IPS-15b (cell line): Measurements from ENCODE around the gene JAKMIP3.

Experiments used
- H3K27me3 ChIP-seq: one replicate; pipeline ENCODE4 v1.6.1; 2013; ENCODE audit warnings: low read length; ENCODE audit not compliant: control insufficient read depth, insufficient read depth
- H3K36me3 ChIP-seq: one replicate; pipeline ENCODE4 v1.6.1; 2013; ENCODE audit warnings: low read length; ENCODE audit not compliant: control insufficient read depth, insufficient read depth
- H3K4me1 ChIP-seq: one replicate; pipeline ENCODE4 v1.6.1; 2013; ENCODE audit warnings: mild to moderate bottlenecking, low read length; ENCODE audit not compliant: control insufficient read depth, insufficient read depth
- H3K4me3 ChIP-seq: one replicate; pipeline ENCODE4 v1.5.1; 2013; ENCODE audit warnings: low read depth, low read length
- H3K9ac ChIP-seq: one replicate; pipeline ENCODE4 v1.6.1; 2013; ENCODE audit warnings: low read depth, mild to moderate bottlenecking, low read length
- H3K9me3 ChIP-seq: one replicate; pipeline ENCODE4 v1.6.1; 2013; ENCODE audit warnings: mild to moderate bottlenecking, low read length; ENCODE audit not compliant: control insufficient read depth, insufficient read depth

Gene JAKMIP3

DNA sequence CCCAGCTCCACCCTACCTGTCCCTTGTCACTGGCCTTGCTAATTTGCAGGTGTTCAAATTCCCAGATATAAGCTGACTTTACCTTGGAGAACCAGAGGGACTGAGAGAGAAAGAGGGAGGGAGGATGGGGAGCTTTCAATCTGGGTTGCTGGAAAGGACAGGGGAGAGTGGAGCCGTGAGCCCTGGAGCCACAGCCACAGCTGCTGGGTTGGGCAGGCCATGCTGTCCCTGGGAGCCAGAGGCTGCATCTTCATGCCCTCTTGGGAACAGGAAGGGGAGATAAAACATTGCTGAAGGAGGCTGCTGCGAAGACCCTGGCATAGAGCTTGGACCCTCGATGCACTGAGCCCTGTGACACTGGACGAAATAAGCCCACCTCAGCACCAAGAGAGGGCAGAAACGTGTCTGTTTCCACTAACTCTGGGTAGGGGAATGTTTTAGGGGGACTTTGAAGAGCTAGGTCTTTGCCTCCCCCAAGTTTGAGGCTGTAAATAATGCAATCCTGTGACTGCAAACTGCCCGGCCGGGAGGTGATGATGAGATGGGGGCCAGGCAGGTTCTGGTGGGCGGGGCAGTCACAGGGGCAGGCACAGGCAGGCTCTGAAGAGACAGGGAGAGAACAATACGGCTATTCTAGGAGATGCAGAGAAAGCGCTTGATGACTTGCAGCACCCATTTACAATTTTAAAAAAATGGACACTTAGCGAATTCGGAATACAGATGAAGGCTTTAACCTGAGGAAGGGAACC is 5.8 kb upstream of the JAKMIP3 start:
- H3K27me3 ChIP-seq = no peaks in the 10 kb centered on the region
- H3K9ac ChIP-seq = no peak overlapping the region
- H3K4me1 ChIP-seq = no peaks in the 10 kb centered on the region
- no peak overlapping the region for H3K4me3 ChIP-seq
- no peaks in the 10 kb centered on the region for H3K36me3 ChIP-seq
- no peaks in the 10 kb centered on the region for H3K9me3 ChIP-seq

DNA sequence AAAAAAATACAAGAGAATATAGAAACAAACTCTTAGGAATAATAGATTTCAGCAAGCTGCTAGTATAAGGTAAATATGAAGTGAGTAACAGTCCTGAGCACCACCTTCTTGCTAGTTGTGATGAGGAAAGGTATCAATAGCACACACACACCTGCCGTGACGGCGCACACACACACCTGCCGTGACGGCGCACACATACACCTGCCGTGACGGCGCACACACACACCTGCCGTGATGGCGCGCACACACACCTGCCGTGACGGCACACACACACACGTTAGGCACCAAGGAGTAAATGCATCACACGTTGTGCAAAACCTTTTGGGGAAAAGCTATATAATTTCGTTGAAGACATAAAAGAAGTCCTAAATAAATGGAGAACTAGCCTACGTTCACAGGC is 4.7 kb upstream of the JAKMIP3 start:
- H3K4me3 ChIP-seq = no peak overlapping the region
- H3K4me1 ChIP-seq = peaks cover 5% of the 10 kb centered on the region
- no peaks in the 10 kb centered on the region for H3K27me3 ChIP-seq
- H3K9ac ChIP-seq = no peak overlapping the region
- H3K36me3 ChIP-seq = no peaks in the 10 kb centered on the region
- H3K9me3 ChIP-seq = no peaks in the 10 kb centered on the region

DNA sequence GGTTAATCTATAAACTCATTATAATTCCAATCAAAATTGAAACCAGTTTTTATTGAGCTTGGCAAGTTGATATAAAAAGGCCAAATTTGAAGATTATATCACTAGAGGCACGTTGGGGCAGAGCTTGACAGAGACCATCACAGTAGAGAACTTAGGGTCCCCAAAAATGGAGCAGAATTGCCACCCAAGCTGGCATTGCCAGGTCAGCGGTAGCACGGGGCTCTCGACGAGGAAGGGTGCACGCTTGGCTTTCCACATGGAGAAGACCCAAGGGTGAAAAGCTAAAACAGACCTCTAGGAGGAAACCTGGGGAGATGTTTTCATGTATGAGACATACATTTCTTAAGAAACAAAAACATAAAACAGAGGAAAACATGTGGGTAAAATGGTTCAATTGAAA is 4.3 kb upstream of the JAKMIP3 start:
- Histone ChIP-seq H3K27me3 (no peaks in the 10 kb centered on the region), H3K9ac (no peak overlapping the region), H3K4me3 (no peak overlapping the region), H3K9me3 (no peaks in the 10 kb centered on the region), H3K4me1 (peaks cover 6% of the 10 kb centered on the region), H3K36me3 (no peaks in the 10 kb centered on the region)

DNA sequence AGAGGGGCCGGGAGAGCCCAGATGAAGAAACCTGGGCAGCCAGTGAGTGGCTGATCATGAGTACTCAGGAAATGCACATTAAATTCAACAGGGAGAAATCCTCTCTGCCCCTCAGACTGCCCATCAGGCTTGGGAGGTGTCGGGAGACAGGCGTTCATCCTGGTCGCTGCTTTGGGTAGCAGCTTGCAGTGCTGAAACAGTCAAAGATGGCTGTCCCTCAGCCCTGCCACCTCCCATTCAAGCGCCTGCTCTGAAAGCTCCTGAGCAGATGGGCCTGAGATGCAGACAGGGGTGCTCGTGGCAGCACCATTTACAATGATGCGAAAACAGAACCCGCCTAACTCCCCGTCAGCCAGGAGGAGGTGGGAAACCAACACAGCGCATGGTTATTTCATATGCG is 3.6 kb upstream of the JAKMIP3 start:
- no peak overlapping the region for H3K9ac ChIP-seq
- no peak overlapping the region for H3K4me3 ChIP-seq
- H3K4me1 ChIP-seq = peaks cover 6% of the 10 kb centered on the region
- H3K27me3 ChIP-seq = no peaks in the 10 kb centered on the region
- H3K9me3 ChIP-seq = no peaks in the 10 kb centered on the region
- no peaks in the 10 kb centered on the region for H3K36me3 ChIP-seq

DNA sequence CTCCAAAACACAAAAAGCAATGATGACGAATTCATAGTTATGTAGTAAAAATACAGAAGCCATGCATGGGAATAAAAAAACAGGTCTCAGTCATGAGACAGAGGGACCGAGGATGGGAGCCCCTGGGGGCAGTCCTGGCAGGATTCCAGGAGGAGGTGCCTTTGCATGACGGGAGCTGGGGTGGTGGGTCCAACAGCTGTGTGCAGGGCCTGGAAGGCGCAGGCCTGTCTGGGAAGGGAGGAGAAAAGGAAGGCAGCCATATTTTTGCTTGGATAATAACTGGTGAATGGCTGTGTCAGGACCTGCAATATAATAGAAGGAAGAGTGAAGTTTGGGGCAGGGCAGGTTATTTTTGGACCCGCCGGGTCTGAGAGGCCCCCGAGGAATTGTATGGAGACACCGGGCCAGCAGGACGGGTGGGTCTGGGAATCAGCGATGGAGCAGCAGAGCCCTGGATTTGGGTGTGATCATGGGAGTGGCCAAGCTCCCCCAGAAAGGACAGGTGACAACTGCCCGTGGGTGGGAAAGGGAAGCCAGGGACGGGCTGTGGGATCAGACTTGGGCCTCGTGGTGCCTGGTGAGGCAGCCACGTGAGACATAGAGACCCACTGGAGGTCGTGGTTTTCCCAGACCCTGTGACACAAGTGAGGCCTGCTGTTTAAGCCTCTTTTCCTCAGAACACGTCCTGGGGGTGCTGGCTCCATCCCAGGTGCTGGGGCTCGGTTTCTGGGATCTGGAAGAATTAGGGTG is 2.9 kb upstream of the JAKMIP3 start:
- no peak overlapping the region for H3K9ac ChIP-seq
- no peaks in the 10 kb centered on the region for H3K9me3 ChIP-seq
- H3K36me3 ChIP-seq = no peaks in the 10 kb centered on the region
- peaks cover 6% of the 10 kb centered on the region for H3K4me1 ChIP-seq
- H3K27me3 ChIP-seq = no peaks in the 10 kb centered on the region
- H3K4me3 ChIP-seq = no peak overlapping the region

DNA sequence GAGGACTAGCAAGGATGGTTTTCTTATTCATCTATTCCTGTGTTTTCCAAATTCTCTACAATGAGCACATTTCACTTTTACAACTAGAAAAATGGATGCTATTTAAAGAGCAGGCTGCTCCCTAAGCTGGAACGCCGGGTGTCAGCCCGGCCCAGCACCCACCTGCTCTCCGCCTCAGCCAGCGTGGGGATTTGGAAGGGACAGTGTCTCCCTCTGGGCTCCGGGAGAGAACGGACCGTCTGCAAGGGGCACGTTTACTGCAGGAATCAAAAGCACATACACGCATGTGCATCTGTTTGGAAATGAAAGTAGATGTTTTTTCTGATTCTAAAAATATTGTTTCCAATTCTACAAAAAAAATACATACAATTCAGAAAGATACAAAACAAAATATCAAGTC is 2.3 kb upstream of the JAKMIP3 start:
- no peak overlapping the region for H3K4me3 ChIP-seq
- no peaks in the 10 kb centered on the region for H3K36me3 ChIP-seq
- H3K9me3 ChIP-seq = no peaks in the 10 kb centered on the region
- H3K9ac ChIP-seq = no peak overlapping the region
- H3K27me3 ChIP-seq = no peaks in the 10 kb centered on the region
- H3K4me1 ChIP-seq = peaks cover 6% of the 10 kb centered on the region

DNA sequence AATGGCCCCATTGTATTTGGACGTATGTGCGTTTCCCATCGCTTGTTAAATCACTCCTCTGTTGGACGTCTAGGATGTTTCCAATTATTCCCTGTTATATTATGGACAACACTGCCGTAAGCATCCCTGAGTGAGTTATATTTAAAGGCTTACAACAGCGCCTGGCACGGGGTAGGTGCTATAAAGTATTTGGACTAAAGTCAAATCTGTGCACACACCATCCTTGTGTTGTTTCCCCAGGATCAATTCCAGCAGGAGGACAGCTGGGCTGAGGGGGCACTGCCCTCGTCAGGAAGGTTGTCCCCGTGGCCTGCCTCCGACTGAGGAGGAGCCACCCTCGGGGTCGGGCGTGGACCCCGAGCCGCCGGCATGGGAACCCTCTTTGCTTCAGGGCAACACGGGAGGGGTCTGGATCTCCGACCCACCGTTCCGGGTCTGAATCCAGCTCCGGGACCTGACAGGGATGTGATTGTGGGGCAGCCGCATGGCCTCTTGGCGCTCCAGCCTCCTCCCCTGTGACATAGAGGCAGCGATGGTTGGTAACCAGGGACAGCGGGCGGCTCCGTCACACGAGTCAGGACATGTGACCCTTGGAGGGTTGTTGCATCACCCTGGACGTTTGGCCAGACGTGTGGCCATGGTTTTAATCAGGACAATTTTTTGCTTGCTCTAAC is 1.5 kb upstream of the JAKMIP3 start:
- H3K4me3 ChIP-seq = no peak overlapping the region
- H3K27me3 ChIP-seq = no peaks in the 10 kb centered on the region
- H3K9me3 ChIP-seq = no peaks in the 10 kb centered on the region
- H3K4me1 ChIP-seq = peaks cover 6% of the 10 kb centered on the region
- no peak overlapping the region for H3K9ac ChIP-seq
- no peaks in the 10 kb centered on the region for H3K36me3 ChIP-seq

DNA sequence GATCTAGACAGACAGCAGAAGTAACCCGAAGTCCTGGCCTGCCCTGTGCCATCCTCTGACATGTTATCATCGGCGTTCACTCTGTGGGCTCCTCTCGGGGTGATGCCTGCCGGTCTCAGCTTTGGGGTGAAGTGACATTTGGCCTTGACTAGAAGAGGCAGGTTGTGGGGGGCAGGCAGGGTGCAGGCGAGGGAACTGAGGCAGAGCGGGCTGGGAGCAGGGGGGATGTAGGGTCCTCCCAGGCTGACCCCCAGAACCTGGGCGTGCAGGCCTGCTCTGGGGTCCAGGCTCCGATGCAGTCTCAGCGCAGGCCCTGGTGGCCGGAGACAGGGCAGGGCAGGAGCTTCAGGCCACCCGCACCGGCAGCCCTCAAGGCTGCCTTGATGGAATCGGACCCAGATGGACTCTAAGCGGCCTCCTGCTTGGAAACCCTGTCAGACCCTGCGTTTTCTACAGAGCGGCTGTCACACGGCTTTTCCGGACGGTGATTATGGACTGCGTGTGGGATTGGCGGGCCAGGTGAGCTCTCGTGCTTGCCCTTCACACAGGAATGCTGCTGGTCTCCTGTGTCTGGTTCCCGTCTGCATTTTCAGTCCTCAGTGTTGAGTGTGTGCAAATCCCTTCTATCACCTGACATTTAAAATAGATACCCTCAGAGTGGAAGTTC is 842 bp upstream of the JAKMIP3 start:
- H3K4me1 ChIP-seq = peaks cover 6% of the 10 kb centered on the region
- H3K9ac ChIP-seq = no peak overlapping the region
- H3K27me3 ChIP-seq = no peaks in the 10 kb centered on the region
- no peak overlapping the region for H3K4me3 ChIP-seq
- no peaks in the 10 kb centered on the region for H3K36me3 ChIP-seq
- no peaks in the 10 kb centered on the region for H3K9me3 ChIP-seq

DNA sequence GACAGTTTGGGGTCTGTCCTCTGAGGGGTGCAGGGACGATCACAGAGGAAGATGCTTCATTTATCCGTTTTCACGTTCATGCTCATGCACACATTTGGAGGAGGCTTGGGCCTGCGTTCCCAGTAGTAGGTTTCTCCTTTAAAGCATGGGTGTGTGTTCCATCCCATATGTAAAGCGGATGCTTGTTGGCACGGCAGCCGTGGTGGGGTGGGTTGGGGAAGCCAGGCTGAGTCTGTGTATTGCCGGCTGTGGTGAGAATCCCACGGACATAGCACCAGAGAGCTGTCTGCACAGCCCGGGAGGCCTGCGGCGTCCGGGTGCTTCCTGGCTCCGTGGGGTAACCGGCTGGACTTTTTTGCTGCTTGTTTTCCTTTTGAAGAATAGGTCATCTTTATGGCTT is 440 bp downstream of the JAKMIP3 start:
- H3K9ac ChIP-seq = no peak overlapping the region
- no peaks in the 10 kb centered on the region for H3K36me3 ChIP-seq
- peaks cover 6% of the 10 kb centered on the region for H3K4me1 ChIP-seq
- H3K27me3 ChIP-seq = no peaks in the 10 kb centered on the region
- H3K4me3 ChIP-seq = no peak overlapping the region
- H3K9me3 ChIP-seq = no peaks in the 10 kb centered on the region

DNA sequence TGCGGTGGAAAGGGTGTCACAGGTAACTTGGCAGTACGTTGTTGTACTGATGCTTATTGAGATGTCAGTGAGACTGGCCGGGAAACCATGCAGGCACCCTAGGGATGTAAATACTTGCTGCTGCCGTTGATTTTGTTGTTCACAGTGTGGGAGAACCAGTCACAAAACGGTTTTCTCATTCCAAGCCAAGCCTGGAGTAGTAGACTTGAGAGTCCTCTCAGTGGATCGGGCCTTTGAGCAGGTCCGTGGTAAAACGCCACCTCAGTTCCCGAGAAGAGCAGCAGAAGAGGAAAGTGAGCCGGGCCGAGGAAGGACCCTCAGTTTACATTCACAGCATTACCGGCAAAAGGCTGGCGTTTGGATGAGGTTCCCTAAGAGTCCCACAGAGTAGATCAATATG is 1.1 kb downstream of the JAKMIP3 start:
- Histone ChIP-seq H3K36me3 (no peaks in the 10 kb centered on the region), H3K9ac (no peak overlapping the region), H3K4me3 (no peak overlapping the region), H3K4me1 (peaks cover 6% of the 10 kb centered on the region), H3K9me3 (no peaks in the 10 kb centered on the region), H3K27me3 (no peaks in the 10 kb centered on the region)

DNA sequence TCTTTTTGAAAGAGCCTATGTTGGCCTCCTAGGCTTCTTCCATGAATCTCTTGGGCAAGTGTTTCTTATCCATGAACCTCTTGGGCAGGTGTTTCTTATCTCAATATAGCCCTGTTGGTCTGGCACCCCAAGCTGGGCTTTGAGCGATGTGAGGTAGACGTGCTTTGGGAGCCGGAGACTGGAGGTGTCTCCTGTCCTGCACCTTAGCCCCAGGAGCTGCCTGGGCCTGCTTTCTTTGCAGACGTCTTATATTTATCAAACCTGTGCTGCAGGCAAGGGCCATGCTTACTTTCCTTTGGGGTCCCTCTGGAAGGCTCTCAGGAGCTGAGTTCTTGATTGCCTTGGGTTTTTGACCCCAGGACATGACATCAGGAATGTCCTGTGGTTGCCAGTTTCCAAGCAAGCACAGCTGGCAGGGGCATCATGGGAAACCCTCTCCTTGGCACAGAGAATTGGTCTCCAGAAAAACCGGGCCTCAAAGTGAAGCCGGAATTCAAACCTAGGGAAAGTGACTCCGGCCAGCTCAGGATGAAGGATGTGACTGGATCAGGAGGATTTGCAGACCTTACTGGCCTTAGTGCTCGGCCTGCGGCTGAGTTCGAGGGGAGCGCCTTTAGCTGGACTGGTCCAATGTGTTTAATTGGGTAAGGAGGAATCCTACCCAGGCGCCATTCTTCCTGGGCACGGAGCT is 2.8 kb downstream of the JAKMIP3 start:
- Histone ChIP-seq H3K27me3 (no peaks in the 10 kb centered on the region), H3K9ac (no peak overlapping the region), H3K9me3 (no peaks in the 10 kb centered on the region), H3K4me3 (no peak overlapping the region), H3K4me1 (peaks cover 6% of the 10 kb centered on the region), H3K36me3 (no peaks in the 10 kb centered on the region)
